LNCAP (cell line): ENCODE data around the gene MUS81.

Experiments used
- CTCF ChIP-seq: fragments of 450-650 bp; IDR thresholded peaks from 2 replicates; pipeline ENCODE4 v1.5.1; 2017; ENCODE audit warnings: mild to moderate bottlenecking

Gene MUS81

DNA sequence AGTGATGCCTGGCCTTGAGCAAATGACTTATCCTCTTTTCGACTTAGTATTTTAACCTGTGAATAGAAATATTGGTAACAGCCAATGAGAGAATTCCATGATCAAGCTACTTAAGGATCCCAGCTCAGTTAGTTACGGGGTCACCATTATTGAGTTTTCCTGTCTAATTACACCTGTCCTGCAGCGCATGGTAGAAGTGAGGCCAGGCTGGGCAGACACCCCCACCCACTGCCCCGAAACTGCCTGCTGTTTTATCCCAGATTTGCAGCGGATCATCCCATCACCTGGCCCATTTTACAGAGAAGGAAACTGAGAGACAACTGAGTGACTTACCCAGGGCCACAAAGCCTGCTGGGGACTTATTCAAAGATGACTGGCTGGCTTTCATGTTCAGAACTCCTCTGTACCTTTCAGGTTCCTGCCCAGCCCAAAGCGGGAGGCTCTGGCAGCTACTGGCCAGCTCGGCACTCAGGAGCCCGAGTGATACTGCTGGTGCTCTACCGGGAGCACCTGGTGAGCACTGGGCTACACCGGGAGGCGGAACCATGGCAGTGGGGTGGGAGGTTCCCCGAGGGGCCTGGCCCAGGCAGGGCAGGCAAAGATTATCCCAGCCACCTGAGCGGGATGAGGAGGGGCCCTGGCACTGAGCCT, 1.4 kb downstream of the MUS81 start:
- TF ChIP-seq CTCF = no peak

DNA sequence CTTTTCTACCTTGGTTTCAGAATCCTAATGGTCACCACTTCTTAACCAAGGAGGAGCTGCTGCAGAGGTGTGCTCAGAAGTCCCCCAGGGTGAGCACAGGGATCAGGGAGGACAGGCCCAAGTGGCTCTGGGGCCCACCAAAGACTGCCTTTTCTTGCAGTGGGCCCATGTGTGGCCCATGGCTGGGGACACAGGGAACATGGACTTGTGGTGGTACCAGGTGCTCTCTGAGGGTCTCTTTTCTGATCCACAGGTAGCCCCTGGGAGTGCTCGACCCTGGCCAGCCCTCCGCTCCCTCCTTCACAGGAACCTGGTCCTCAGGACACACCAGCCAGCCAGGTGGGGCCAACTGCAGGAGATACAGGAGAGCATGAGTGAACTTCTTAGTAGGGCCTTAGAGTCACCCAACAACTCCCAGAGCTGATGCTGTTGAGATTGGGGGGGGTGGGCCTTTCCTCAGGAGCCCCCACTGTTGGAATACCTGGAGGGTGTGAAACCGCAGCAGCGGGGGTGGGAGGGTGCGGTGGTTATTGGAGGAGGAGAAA, 2.0 kb downstream of the MUS81 start:
- TF ChIP-seq CTCF = no peak

- no peak for TF ChIP-seq CTCF
Observed at GRCh38 chr11:65862941-65863888, 3.0 kb downstream of the MUS81 start.

- TF ChIP-seq CTCF = no peak
Observed at GRCh38 chr11:65863889-65864705, 3.9 kb downstream of the MUS81 start.

- TF ChIP-seq CTCF = no peak
Observed at GRCh38 chr11:65864706-65865471, 4.7 kb downstream of the MUS81 start.

DNA sequence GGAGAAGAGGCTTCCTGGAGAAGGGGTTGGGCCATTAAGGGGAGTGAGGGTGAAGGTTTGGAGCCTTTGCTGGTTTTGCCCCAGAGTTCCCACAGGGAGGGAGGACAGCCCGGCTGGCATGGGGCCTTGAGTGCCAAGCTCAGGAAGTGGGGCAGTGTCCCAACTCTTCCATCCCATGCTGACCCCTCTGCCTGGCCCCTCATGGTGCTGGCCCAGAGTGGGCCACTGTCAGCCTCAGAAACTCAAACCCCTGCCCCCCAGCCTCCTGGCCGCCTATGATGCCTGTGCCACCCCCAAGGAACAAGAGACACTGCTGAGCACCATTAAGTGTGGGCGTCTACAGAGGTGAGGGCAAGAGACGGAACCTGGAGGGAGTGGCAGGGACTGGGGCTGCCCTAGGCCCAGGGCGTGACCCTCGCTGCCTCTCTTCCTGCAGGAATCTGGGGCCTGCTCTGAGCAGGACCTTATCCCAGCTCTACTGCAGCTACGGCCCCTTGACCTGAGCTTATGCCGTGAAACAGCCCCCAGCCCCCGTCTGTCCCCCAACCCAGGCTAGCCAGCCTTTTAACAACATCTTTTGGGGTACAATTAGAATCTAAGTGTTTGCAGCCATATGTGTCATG, 5.4 kb downstream of the MUS81 start:
- TF ChIP-seq CTCF = no peak
